Measurements from ENCODE around the gene C3orf52. TPM values are rescaled to one million over a fixed set of nuclear protein-coding genes. Genes with fewer than 3 reads are reported as not detected.

C3orf52 gene
- total and polyA plus RNA-seq, 2 donors (not counting 1 experiment from before 2014, with no cell fraction given) = 0.18 to 3.9 TPM

DNA sequence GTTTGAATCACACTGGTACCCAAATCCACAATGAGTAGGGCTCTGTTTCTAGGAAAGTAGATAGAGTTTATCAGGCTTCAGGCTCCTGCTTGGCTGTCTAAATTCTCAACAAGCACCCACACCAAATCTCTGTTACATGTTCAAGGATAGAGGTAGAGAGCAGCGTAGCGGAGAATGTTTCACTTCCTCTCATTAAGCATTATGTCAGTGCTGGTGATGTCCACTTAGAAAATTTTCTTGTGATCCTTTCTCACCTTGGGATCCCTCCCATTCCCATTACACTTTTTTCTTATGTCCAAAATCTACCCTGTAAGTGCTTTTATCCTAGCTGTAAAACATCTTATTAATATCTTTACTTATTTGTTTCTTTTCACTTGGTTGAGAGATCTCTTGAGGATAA is 81.6 kb downstream of the C3orf52 start:
- no peaks in the 10 kb centered on the region for H3K79me2 ChIP-seq (ENCODE audit: control insufficient read depth, insufficient read depth, low read length)
- Mint-ChIP-seq H3K9me3 (ENCODE audit: insufficient read depth) (peaks cover 2% of the 10 kb centered on the region), H3K4me1 (peaks cover 10% of the 10 kb centered on the region), H3K27ac (no peak overlapping the region), H3K27me3 (peaks cover 3% of the 10 kb centered on the region), H3K4me3 (no peak overlapping the region)
- DNase-seq (peak; percentile 47), ATAC-seq (ENCODE audit: low read depth) (peak; percentile 63)
- H3K4me2 ChIP-seq (replicated peaks; ENCODE audit: low read depth, low read length, poor library complexity, severe bottlenecking) = no peak overlapping the region
- ChIA-PET POLR2A (no interaction called here), CTCF (interaction anchor here (1.3 kb wide), 1 partner anchor 56 kb away, joined by 5 read pairs; no protein-coding TSS in a partner anchor)
- no peak overlapping the region for H2AFZ ChIP-seq (ENCODE audit: insufficient read depth, low read depth, low read length, poor library complexity, severe bottlenecking)
- TF ChIP-seq, protein P1, sequence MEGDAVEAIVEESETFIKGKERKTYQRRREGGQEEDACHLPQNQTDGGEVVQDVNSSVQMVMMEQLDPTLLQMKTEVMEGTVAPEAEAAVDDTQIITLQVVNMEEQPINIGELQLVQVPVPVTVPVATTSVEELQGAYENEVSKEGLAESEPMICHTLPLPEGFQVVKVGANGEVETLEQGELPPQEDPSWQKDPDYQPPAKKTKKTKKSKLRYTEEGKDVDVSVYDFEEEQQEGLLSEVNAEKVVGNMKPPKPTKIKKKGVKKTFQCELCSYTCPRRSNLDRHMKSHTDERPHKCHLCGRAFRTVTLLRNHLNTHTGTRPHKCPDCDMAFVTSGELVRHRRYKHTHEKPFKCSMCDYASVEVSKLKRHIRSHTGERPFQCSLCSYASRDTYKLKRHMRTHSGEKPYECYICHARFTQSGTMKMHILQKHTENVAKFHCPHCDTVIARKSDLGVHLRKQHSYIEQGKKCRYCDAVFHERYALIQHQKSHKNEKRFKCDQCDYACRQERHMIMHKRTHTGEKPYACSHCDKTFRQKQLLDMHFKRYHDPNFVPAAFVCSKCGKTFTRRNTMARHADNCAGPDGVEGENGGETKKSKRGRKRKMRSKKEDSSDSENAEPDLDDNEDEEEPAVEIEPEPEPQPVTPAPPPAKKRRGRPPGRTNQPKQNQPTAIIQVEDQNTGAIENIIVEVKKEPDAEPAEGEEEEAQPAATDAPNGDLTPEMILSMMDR (IDR thresholded peaks at IDR 0.05) = no peak
- no peak for TF ChIP-seq EZH2 (IDR thresholded peaks at IDR 0.05; ENCODE audit: borderline replicate concordance, insufficient read depth, low read depth, low read length, poor library complexity, severe bottlenecking)
- no peaks in the 10 kb centered on the region for H3K36me3 ChIP-seq (replicated peaks in 1 of 2; ENCODE audit: control extremely low read depth in 1 of 2, control insufficient read depth in 1 of 2, extremely low read depth in 1 of 2, insufficient read depth in 2 of 2, low read length in 1 of 2)
- H4K20me1 ChIP-seq (ENCODE audit: control insufficient read depth, insufficient read depth, low read length, poor library complexity, severe bottlenecking) = no peaks in the 10 kb centered on the region
- no peak overlapping the region for H3K4me3 ChIP-seq (ENCODE audit: control extremely low read depth in 1 of 5, extremely low read depth in 1 of 5, insufficient read depth in 1 of 5, low read depth in 2 of 5, low read length in 4 of 5)
- intact Hi-C loops (cut with micrococcal nuclease) = loop anchor here (5.0 kb wide), 1 partner anchor 55 kb away; no protein-coding TSS in a partner anchor
- H3K4me1 ChIP-seq (ENCODE audit: control insufficient read depth in 2 of 2, insufficient read depth in 2 of 2, low read length in 2 of 2) = peaks cover 0 to 4% of the 10 kb centered on the region in 2 donors
- H3K9ac ChIP-seq (ENCODE audit: low read length) = no peak overlapping the region
- WGBS (ENCODE audit: insufficient coverage) = no CpG with 5 or more reads among the region's 2 CpGs
- H3K27me3 ChIP-seq (replicated peaks in 1 of 4; ENCODE audit: control extremely low read depth in 1 of 4, control insufficient read depth in 3 of 4, insufficient read depth in 4 of 4, low read length in 3 of 4) = no peaks in the 10 kb centered on the region
- peaks cover 0 to 6% (median 0%) of the 10 kb centered on the region in 3 donors for H3K9me3 ChIP-seq (ENCODE audit: control extremely low read depth in 1 of 3, control insufficient read depth in 2 of 3, insufficient read depth in 1 of 3, low read length in 2 of 3)
- H3K27ac ChIP-seq (ENCODE audit: low read length in 2 of 2) = no peak overlapping the region

Small RNA genes lying within 50 kb of the gene (small RNA-seq; reads per million reads assigned to genes)
- not detected for gene MIR567 (ENCODE audit: insufficient read length, low read depth, low replicate concordance)

Other genes with a start within 250 kb of the C3orf52 start
- gene PHLDB2, start 227.1 kb upstream of the C3orf52 start, total RNA-seq = 5.9 and 6.3 TPM in 2 replicates
- 1.3 and 3.4 TPM in 2 replicates for gene PHLDB2, start 227.1 kb upstream of the C3orf52 start, polyA plus RNA-seq
- gene ABHD10, start 107.4 kb upstream of the C3orf52 start, total RNA-seq = 40.1 and 43.2 TPM in 2 replicates
- gene ABHD10, start 107.4 kb upstream of the C3orf52 start, polyA plus RNA-seq = 21.9 and 22.1 TPM in 2 replicates
- 0.44 TPM in 1 of 2 replicates, not detected in the other for gene TAGLN3, start 87.5 kb upstream of the C3orf52 start, total RNA-seq
- gene TAGLN3, start 87.5 kb upstream of the C3orf52 start, polyA plus RNA-seq = not detected in 2 replicates
- gene TMPRSS7, start 51.7 kb upstream of the C3orf52 start, total RNA-seq = not detected in 2 replicates
- gene TMPRSS7, start 51.7 kb upstream of the C3orf52 start, polyA plus RNA-seq = not detected in 2 replicates
- gene GCSAM, start 46.9 kb downstream of the C3orf52 start, total RNA-seq = 12.6 and 14.9 TPM in 2 replicates
- gene GCSAM, start 46.9 kb downstream of the C3orf52 start, polyA plus RNA-seq = 16.9 and 24.6 TPM in 2 replicates
- 0.41 and 0.49 TPM in 2 replicates for gene SLC9C1, start 207.8 kb downstream of the C3orf52 start, total RNA-seq
- 0.07 and 0.30 TPM in 2 replicates for gene SLC9C1, start 207.8 kb downstream of the C3orf52 start, polyA plus RNA-seq
- 35.0 and 36.0 TPM in 2 replicates for gene CD200, start 246.8 kb downstream of the C3orf52 start, total RNA-seq
- gene CD200, start 246.8 kb downstream of the C3orf52 start, polyA plus RNA-seq = 49.9 and 53.6 TPM in 2 replicates

Measured in B cell (primary cell).